Measurements from ENCODE around the gene ZDHHC20. TPM values are rescaled to one million over a fixed set of nuclear protein-coding genes. Genes with fewer than 3 reads are reported as not detected.
A peak's percentile ranks its signal among the peaks of the same experiment; 100 is the strongest.

Gene ZDHHC20
- total RNA-seq, 1 donor = 22.1 TPM

DNA sequence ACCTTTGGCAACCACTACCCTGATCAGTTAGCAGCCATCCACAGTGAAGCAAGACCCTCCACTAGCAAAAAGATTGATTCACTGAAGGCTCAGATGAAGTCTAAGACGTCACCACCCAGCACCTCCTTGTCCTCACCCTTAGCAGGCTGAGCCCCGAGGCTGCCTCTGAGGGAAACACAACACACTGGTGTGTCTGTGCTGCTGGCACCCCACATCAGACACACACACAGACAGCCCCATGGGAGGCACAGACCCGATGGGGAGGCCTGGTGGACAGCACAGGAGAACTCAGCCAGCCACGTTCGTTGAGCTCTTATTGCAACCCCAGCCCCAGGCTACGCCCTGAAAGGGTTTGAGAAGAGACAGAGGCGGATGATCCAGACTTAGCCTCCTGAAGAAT lies 94.7 kb downstream of the ZDHHC20 start:
- DNase-seq (ENCODE audit: low read depth in 2 of 3, low spot score in 2 of 3) = no peak

DNA sequence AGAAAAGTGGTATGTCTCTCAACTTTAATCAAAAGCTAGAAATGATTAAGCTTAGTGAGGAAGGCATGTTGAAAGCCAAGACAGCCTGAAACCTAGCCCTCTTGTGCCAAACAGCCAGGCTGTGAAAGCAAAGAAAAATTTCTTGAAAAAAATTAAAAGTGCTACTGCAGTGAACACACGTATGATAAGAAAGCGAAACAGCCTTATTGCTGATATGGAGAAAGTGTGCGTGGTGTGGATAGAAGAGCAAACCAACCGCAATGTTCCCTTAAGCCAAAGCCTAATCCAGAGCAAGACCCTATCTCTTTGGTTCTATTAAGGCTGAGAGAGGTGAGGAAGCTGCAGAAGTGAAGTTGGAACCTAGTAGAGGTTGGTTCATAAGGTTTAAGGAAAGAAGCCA lies 96.4 kb downstream of the ZDHHC20 start:
- no peak for DNase-seq (ENCODE audit: low read depth in 2 of 3, low spot score in 2 of 3)

DNA sequence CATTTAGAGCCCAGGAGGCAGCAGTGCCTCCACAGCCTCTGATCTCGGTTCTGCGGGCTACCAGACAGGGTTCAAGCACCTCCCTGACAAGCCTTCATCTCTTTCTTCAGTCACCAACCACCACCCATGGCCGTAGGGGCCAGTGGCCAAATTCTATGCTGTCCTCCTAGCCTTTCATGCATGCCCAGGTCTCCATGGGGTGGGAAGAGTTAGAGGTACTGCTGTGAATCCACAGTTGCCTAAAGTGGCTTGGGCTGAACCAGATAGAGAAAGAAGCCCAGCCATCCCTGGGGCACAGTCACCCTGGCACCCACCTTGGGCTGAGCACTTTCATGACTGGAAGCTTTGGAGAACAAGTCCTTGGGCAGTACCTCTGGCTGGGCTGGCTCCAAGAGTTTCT lies 97.4 kb downstream of the ZDHHC20 start:
- no peak for DNase-seq (ENCODE audit: low read depth in 2 of 3, low spot score in 2 of 3)

DNA sequence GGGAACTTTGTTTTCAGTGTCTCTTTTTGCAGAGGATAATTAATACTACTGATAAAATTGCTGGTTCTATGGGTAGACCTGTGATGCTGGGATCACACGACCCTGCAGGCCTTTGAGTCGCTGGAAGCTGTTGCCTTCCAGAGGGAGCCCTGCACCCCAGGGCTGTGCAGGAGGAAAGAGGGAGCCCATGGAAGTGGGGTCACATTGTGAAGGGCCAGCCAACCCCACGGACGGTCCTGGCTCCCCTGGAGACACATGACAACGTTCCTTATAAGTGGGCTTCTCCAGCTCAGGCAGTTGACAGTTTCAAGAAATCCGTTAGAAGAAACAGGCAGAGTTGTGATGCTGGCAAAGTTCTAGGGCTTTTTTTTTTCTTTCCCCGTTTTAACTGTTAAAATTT lies 98.0 kb downstream of the ZDHHC20 start:
- no peak for DNase-seq (ENCODE audit: low read depth in 2 of 3, low spot score in 2 of 3)

DNA sequence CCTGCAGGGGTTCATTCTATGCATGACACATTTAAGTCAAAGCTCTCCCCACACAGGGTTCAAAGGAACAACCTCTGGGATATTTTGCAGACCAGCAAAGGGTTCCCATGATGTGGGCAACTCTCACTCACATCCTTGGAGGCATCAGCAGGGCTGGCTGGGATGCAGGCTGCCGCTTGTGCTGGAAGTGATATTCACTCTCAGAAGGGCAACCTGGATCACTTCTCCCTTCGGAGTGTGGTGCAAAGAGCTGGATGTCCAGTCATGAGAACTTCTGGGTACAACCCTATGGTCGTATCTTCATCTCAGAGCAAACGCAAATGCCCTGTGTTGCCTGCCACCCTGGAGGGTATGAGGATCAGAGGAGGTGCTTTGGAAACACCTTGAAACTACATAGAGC lies 98.6 kb downstream of the ZDHHC20 start:
- no peak for DNase-seq (ENCODE audit: low read depth in 2 of 3, low spot score in 2 of 3)

DNA sequence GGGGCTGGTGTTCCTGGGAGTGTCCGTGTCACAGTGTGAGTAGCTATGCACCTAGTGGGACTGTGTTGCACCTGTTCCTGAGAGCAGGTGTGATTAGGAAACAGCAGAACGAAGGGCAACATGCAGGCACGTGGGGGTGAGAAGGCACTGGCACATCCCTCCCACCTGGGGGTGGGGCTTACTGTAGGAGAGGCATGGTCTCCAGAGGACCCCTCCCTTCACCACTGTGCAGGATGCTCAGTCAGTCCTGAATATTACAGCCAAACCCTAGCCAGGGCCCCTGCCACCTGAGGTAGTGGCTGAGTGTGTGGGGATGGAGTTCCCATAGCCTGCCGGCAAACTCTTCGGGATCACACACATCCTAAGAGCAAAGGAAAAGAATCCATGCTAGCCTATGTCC lies 99.2 kb downstream of the ZDHHC20 start:
- no peak for DNase-seq (ENCODE audit: low read depth in 2 of 3, low spot score in 2 of 3)

DNA sequence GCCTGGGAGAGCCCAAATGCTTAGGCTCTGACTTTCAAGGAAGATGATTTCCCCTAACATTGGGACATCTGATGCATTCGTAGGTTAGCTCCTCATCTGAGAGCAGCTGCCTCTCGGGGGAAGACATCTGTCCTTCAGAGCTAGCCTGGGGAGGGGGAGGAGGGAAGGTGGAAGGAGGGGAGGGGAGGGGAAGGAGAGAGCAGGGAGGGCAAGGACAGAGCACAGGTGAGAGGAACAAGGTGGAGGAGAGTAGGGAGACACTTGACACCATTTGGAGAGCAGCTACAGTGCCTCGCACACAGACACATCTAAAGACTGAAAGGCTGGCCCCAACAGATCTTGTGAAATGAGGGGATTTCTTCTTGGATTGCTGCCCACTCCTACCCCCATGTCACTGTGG lies 103.8 kb downstream of the ZDHHC20 start:
- no peak for DNase-seq (ENCODE audit: low read depth in 2 of 3, low spot score in 2 of 3)

DNA sequence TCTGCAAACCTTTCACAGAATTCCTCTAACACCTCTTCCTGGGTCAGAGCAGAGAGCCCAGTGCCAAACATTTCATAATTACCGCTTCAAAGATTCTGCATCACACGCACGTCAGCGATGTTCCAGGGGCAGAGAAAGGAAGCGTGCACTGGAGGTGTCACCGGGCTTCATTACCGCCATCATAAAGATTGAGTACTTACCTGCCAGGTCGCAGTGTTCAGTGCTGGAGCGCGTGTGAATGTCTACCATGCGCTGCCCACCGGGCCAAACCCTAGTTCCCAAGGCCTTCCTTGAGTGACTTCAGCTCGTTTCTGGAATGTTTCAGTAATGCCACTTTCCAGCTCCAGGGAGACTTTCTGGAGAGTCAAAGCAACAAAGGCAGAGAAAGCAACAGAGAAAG lies 104.4 kb downstream of the ZDHHC20 start:
- no peak for DNase-seq (ENCODE audit: low read depth in 2 of 3, low spot score in 2 of 3)

DNA sequence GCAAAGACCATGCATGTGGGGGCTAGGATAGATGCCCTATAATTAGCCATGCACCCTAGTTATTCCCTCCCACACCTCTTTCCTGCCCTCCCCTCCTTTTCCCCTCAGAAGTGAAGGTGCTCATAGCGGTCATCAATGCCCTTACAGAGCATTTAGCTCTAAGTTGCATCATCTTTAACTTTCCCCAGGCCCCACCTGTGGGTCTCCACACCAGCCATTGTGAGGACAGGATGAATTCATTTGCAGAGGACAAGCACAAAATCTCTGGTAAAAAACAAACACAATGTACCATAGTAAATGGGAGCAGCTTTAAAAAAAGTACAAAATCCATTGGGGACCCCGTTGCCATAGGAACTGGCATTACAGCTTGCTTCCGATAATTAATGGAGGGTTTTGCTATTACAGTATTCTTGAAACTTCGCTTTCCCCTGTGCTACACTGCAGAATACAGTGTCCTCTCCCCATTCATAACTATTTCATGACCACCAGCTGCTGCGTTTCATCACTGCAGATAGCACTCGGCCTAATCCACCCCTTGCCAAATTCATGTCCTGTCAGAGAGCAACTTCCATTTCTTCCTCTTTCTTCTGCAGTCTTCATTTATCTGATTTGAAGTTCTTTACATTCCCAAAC lies 110.5 kb downstream of the ZDHHC20 start:
- no peak for DNase-seq (ENCODE audit: low read depth in 2 of 3, low spot score in 2 of 3)

DNA sequence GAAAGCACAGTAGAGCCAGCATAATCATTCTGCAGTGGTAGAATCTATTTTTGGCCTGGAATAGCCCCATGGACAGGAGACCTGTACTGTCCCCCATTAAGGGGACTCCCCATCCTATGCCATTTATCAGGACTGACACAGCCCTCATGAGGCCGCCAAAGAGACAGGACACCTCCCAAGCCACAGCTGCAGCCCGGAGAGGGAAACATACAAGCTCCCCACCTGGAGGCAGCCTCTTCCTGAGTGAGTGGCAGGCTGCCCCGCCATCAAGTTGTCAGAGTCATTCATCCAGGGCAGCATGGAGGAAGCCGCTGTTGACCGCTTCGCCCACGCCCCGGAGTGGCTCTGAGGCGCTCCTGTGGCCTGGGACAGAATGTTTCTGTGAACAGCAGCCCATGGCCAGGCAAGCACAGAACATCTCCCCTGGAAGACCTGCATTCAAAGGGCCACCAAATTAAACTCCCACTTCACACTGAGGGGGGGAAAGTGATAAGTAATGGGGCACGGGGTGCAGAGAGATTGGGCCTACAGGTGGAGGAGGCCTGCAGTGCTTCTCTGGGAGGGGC lies 111.3 kb downstream of the ZDHHC20 start:
- no peak for DNase-seq (ENCODE audit: low read depth in 2 of 3, low spot score in 2 of 3)

DNA sequence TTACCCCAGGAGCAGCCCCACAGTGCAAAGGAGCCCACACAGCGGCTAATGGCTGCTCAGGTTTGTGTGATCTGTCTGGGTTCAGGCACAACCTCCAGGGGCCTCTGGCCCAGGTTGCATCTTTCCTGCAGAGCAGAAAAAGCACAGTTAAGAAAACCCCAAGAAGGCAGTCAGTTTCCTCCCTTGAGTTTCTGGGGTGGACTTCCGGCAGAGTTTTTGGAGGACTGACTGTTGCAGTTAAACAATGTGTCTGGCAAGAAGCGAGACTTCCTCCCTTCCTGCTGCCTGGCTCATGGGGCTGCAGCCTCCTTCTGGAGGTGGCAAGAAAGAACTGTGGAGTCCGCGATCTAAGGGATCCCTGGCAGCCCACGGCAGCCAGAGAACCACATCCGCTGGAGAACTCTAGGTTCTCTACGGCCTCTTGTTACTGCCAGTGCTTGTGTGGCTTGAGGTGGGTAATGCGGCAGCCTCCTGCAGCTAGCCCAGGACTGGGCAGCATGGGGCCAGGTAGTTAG lies 114.4 kb downstream of the ZDHHC20 start:
- DNase-seq (ENCODE audit: low read depth in 2 of 3, low spot score in 2 of 3) = peak in 2 of 3 donors; percentile 41 to 72

DNA sequence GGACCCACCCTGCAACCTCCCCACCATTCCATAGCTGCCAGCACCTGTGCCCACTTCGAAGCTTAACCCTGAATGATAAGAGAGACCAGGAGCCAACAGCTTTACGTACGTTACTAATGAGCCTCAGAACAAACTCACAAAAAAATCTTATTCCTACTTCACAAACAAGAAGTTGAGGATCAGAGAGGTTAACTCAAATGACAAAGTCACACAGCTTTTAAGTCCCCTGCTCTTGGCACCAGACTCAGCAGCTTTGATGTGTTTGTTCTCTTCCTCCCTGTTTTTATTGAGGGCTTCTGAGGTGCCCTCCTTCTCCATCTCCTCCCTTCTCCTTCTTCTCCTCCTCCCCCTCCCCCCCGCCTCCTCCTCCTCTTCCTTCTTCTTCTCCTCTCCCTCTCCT lies 115.4 kb downstream of the ZDHHC20 start:
- no peak for DNase-seq (ENCODE audit: low read depth in 2 of 3, low spot score in 2 of 3)

DNA sequence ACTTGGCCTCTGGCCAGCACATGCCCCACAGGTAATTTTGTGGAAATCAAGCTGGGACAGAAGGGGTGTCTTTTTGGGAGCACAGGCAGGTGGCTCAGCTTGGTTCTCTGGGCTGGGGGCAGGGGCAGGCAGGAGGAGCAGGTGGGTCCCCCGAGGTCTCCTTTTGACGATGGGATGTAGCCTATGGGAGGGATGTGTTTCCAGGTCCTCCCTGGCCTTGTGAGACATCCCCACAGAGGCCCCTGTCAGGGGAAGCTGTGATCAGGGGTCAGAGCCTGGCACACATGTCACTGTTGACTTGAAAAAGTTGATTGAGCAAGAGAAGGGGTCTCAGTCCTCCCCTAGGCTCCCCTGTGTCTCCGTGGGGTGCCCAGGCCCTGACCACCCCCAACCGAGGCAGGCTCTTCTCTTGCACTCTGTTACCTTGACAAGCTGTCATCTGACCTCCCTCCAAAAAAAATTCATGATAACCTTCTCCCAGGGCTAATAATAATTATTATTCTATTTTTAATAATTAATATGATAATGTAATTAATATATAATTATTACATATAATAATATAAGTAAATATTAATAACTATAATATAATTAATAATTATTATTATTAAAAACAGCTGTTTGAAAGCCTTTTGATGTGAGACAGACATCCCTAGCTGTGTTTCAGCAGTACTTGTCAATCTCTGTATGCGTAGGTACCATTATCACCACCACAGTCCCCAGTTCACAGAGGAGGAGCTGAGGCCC lies 116.2 kb downstream of the ZDHHC20 start:
- no peak for DNase-seq (ENCODE audit: low read depth in 2 of 3, low spot score in 2 of 3)

DNA sequence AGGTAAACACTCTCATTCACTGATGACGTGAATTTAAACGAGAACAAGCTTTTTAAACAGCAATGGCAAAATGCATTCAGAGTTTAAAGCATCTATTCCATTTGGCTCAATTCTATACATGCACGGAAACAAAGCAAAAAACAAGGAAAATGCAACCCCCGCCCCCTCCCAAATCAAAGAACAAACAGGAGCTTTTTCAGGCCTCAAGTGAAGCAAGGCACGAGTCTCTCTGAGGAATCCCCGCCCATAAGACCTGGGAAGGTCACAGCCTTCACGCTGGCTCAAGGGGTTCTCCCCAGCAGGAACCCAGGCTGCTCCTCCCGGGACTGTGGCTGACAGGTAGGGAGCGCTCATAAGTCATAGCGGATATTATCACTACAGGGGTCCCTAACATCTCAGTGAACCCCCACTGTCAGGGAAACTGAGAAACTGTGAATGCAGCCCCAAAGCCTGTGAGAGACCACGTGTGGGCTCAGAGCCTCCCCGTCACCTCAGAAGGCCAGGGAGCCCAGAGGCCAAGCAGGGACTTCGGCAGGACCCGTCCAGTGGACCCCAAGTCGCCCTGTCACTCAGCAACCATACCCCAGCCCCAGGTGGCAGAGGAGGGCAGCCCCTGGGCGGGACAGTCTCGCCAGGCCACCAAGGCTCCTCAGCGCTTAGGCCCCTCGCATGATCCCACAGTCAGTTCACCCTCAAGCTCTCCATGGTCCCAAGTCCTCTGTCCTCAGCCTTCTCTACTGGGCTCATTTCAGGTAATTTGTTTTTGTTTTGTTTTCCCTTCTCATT lies 117.3 kb downstream of the ZDHHC20 start:
- no peak for DNase-seq (ENCODE audit: low read depth in 2 of 3, low spot score in 2 of 3)

DNA sequence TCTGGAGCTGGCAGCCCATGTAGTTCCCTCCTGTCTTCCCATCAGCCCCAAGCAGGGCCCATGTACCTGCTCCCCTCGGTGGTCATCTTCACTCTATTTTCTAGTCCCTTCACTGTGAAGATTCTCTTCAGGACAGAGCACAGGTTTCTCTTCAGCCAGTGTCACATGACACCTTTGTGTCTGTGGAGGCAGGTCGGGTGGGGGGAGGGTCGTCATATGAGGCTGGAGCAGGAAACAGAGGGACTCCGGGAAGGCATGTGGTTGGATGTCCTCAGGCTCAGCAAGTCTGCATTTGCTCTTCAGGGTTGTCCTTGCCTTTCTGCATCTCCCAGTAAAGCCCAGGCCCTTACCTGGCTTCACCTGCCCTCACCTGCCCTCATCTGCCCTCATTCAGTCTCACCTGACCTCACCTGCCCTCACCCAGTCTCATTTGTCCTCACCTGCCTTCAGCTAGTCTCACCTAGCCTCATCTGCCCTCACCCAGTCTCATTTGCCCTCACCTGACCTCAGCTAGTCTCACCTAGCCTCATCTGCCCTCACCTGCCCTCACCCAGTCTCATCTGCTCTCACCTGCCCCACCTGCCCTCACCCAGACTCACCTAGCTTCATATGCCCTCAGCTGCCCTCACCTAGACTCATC lies 120.3 kb downstream of the ZDHHC20 start:
- no peak for DNase-seq (ENCODE audit: low read depth in 2 of 3, low spot score in 2 of 3)

DNA sequence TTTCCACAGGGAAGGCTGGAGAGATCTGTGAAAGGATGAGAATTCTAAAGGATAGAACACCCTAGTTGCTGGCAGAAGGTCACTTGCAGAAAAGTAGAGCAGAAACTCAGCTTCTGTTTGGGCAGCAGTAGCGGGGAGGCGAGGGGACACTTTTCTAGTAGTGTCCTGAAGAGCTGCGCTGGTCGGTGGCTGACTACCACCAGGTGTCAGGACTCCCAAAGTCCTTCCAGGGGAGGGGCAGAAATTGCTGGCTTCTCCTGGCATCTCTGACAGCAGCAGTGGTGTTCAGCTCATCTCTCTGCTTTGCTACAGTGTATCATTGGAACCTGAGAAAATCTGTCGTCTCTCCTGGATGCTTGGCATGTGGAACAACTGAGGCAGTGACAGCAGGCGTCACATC lies 120.9 kb downstream of the ZDHHC20 start:
- no peak for DNase-seq (ENCODE audit: low read depth in 2 of 3, low spot score in 2 of 3)

DNA sequence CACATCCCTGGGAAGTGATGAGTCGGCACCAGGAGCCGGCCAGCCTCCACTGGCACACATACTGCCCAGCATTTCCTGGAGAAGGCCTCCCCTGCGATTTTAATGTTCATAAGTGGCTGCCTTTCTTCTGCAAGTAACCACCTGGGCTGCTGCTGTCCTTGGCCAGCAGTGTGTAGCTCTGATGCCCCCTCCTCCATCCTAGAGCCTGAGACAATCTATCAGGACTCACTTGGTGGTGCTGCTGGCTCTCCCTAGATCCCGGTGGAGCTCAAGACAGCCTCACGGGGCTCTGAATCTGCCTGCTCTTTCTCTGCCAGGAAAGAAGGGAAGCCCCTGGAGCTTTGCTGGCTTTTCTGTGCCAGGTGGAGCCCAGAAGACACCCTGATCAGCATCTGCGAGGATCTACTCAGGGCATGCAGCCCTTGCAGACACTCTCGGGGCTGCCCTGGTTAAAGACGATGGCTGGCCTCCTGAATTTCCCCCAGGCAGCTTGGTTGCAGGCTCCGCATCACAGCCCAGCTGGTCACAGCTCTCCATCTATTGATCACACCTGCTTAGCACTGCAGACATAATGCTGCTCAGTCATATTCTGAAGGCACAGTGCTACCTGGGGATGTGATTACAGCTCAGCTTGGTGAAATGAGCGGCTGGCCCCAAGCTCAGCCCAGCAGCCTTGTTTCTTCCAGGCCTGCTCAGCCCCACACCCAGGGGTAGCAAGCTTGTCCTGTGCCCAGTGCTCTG lies 122.3 kb downstream of the ZDHHC20 start:
- no peak for DNase-seq (ENCODE audit: low read depth in 2 of 3, low spot score in 2 of 3)

DNA sequence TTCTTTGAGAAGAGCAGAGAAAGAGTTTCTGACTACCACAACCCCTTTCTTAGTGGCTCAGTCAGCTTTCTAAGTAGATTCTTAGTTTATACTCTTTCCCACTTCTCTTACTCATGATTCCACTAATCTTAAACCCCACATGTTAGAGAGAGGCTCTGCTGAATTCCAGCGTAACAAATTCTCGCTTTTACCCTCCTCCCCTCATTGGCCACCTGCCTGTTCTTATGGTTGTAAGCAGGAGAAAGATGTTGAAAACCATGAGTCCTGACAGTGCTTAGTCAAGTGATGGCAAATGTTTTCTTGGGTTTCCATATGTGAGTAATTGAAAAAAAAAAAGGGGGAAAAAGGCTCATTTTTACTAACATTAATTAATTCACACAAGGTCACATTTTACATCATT lies 125.9 kb downstream of the ZDHHC20 start:
- DNase-seq (ENCODE audit: low read depth in 2 of 3, low spot score in 2 of 3) = no peak

DNA sequence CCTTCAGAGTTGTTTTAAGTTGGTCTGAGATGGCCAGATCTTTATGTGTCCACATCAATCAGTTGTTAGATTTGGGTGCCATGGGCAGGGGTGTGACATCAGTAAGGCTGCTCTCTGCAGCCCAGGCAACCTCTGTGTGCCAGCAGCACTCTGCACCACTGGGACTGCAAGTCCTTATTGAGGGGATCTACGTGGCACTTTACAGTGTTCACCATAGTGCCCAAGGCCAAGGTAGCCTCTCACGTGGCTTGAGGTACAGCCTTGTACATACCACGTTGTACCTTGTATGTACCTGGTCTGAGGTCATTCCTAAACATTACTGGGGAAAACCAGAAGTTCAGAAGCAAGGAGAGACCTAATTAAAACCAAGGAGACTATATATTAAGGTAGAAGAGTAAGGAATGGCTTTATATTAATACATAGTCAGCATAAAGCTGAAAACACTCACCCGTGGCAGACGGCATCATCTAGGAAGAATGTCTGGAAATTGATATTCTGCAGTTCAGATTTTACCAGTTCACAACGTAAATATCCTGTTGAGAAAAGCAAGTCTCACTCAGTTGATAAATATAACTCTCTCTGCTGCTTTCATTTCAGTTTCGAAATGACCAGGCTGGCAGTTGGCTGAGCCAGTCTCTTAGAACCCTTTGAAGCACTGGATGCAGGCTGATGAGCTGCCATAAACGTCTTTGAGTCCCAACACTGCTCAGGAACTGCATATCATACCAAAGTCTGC lies 128.8 kb downstream of the ZDHHC20 start:
- DNase-seq (ENCODE audit: low read depth in 2 of 3, low spot score in 2 of 3) = no peak
